GM12801 (cell line): Measurements from ENCODE around the gene ZNF783.

Experiments
- CTCF ChIP-seq: IDR thresholded peaks from one replicate; pipeline ENCODE4 v1.5.1; 2011; ENCODE audit warnings: control low read depth; ENCODE audit not compliant: insufficient read length; ENCODE audit errors: extremely low read depth

Gene ZNF783

GRCh38 chr7:149261316-149261828, 624 bp upstream of the ZNF783 start:
- no peak for TF ChIP-seq CTCF

- TF ChIP-seq CTCF = no peak
These were observed 4.5 kb downstream of the ZNF783 start for GRCh38 chr7:149266451-149266850.

GRCh38 chr7:149267733-149268132, 5.7 kb downstream of the ZNF783 start:
- TF ChIP-seq CTCF = no peak

- no peak for TF ChIP-seq CTCF
These were observed 15.9 kb downstream of the ZNF783 start for GRCh38 chr7:149277871-149278270.

GRCh38 chr7:149278396-149278795, 16.4 kb downstream of the ZNF783 start:
- TF ChIP-seq CTCF = no peak

- TF ChIP-seq CTCF = no peak
These were observed 17.2 kb downstream of the ZNF783 start for GRCh38 chr7:149279111-149279743.

- no peak for TF ChIP-seq CTCF
These were observed 18.2 kb downstream of the ZNF783 start for GRCh38 chr7:149280151-149280550.
